H9 (cell line): ENCODE data around the gene CACNA2D4. TPM values are rescaled to one million over a fixed set of nuclear protein-coding genes. Genes with fewer than 3 reads are reported as not detected.
A peak's percentile ranks its signal among the peaks of the same experiment; 100 is the strongest.

Experiments used
- DNase-seq: peaks from one replicate; pipeline ENCODE4 v3.0.0-alpha.2; 2017
- H2AFZ ChIP-seq: one replicate; pipeline ENCODE4 v1.6.1; 2013; ENCODE audit warnings: mild to moderate bottlenecking, low read length, control low read depth, moderate library complexity
- H2AK5ac ChIP-seq: 2 replicates; pipeline ENCODE4 v1.6.1; 2013; ENCODE audit warnings: low read length, control low read depth, mixed read lengths; ENCODE audit not compliant: insufficient read length
- H2BK120ac ChIP-seq: one replicate; pipeline ENCODE4 v1.6.1; 2013; ENCODE audit warnings: low read depth, mild to moderate bottlenecking, low read length, control low read depth, inconsistent platforms; ENCODE audit not compliant: poor library complexity, severe bottlenecking
- H2BK12ac ChIP-seq: 2 replicates; pipeline ENCODE4 v1.6.1; 2013; ENCODE audit warnings: low read length, control low read depth, mixed read lengths, low read depth; ENCODE audit not compliant: insufficient read length
- H2BK15ac ChIP-seq: 2 replicates; pipeline ENCODE4 v1.6.1; 2013; ENCODE audit warnings: low read depth, low read length, control low read depth
- H2BK20ac ChIP-seq: one replicate; pipeline ENCODE4 v1.6.1; 2013; ENCODE audit warnings: low read depth, mild to moderate bottlenecking, low read length, control low read depth, inconsistent platforms; ENCODE audit not compliant: poor library complexity, severe bottlenecking
- H2BK5ac ChIP-seq: 2 replicates; pipeline ENCODE4 v1.6.1; 2013; ENCODE audit warnings: low read length, control low read depth, mixed read lengths; ENCODE audit not compliant: insufficient read length
- H3K14ac ChIP-seq: 2 replicates; pipeline ENCODE4 v1.6.1; 2013; ENCODE audit warnings: low read length, control low read depth; ENCODE audit not compliant: insufficient read depth
- H3K18ac ChIP-seq: 2 replicates; pipeline ENCODE4 v1.6.1; 2013; ENCODE audit warnings: low read depth, mild to moderate bottlenecking, mixed read lengths, low read length, control low read depth; ENCODE audit not compliant: insufficient read length
- H3K23ac ChIP-seq: 2 replicates; pipeline ENCODE4 v1.6.1; 2013; ENCODE audit warnings: low read length, control low read depth, mixed read lengths, low read depth; ENCODE audit not compliant: insufficient read length
- H3K23me2 ChIP-seq: 2 replicates; pipeline ENCODE4 v1.6.1; 2013; ENCODE audit warnings: low read depth, mild to moderate bottlenecking, mixed read lengths, low read length, control low read depth; ENCODE audit not compliant: insufficient read length, poor library complexity, severe bottlenecking
- H3K27ac ChIP-seq: 2 replicates; pipeline ENCODE4 v1.5.1; 2013; ENCODE audit warnings: low read length, control low read depth, mixed read lengths, low read depth; ENCODE audit not compliant: insufficient read length
- H3K27me3 ChIP-seq: 2 replicates; pipeline ENCODE4 v1.6.1; 2013; ENCODE audit warnings: low read length, control low read depth, inconsistent platforms; ENCODE audit not compliant: insufficient read depth
- H3K4ac ChIP-seq: 2 replicates; pipeline ENCODE4 v1.6.1; 2013; ENCODE audit warnings: low read depth, mild to moderate bottlenecking, control low read depth, inconsistent platforms, low read length, moderate library complexity
- H3K4me1 ChIP-seq: 2 replicates; pipeline ENCODE4 v1.6.1; 2013; ENCODE audit warnings: low read length, control low read depth, inconsistent platforms; ENCODE audit not compliant: insufficient read depth
- H3K4me2 ChIP-seq: 2 replicates; pipeline ENCODE4 v1.6.1; 2013; ENCODE audit warnings: low read length, control low read depth, mixed read lengths; ENCODE audit not compliant: insufficient read length, insufficient read depth
- H3K56ac ChIP-seq: 2 replicates; pipeline ENCODE4 v1.6.1; 2013; ENCODE audit warnings: low read depth, mild to moderate bottlenecking, mixed read lengths, low read length, control low read depth; ENCODE audit not compliant: insufficient read length
- H3K79me1 ChIP-seq: 2 replicates; pipeline ENCODE4 v1.6.1; 2013; ENCODE audit warnings: low read depth, mild to moderate bottlenecking, moderate library complexity, low read length, control low read depth, inconsistent platforms; ENCODE audit not compliant: insufficient read depth, poor library complexity, severe bottlenecking
- H3K79me2 ChIP-seq: 2 replicates; pipeline ENCODE4 v1.6.1; 2013; ENCODE audit warnings: low read length, control low read depth, inconsistent platforms; ENCODE audit not compliant: insufficient read depth
- H3K9ac ChIP-seq: 2 replicates; pipeline ENCODE4 v1.6.1; 2013; ENCODE audit warnings: low read length, control low read depth, mixed read lengths; ENCODE audit not compliant: insufficient read length; ENCODE audit errors: extremely low read depth
- H3K9me3 ChIP-seq: one replicate; pipeline ENCODE4 v1.6.1; 2013; ENCODE audit warnings: low read depth, low read length, inconsistent platforms; ENCODE audit not compliant: control insufficient read depth
- H3T11ph ChIP-seq: one replicate; pipeline ENCODE4 v1.6.1; 2013; ENCODE audit warnings: mild to moderate bottlenecking, low read length, control low read depth, inconsistent platforms
- H4K20me1 ChIP-seq: one replicate; pipeline ENCODE4 v1.6.1; 2013; ENCODE audit not compliant: control insufficient read depth, insufficient read length, insufficient read depth
- H4K5ac ChIP-seq: 2 replicates; pipeline ENCODE4 v1.6.1; 2013; ENCODE audit warnings: low read depth, mild to moderate bottlenecking, mixed read lengths, low read length, control low read depth; ENCODE audit not compliant: insufficient read length
- H4K8ac ChIP-seq: replicated peaks from 2 replicates; pipeline ENCODE4 v1.6.1; 2013; ENCODE audit warnings: low read length, control low read depth, mixed read lengths, low read depth; ENCODE audit not compliant: insufficient read length
- H4K91ac ChIP-seq: 2 replicates; pipeline ENCODE4 v1.6.1; 2013; ENCODE audit warnings: low read depth, mild to moderate bottlenecking, moderate library complexity, mixed read lengths, low read length, control low read depth; ENCODE audit not compliant: insufficient read length
- H3K27ac Mint-ChIP-seq, 3 experiments: 2 replicates in 2 of 3; 3 replicates in 1 of 3; pipeline ENCODE4 v1.8.0; 2020 to 2021; ENCODE audit warnings: mixed read lengths in 3 of 3, mild to moderate bottlenecking in 1 of 3, moderate library complexity in 1 of 3
- H3K27me3 Mint-ChIP-seq: 2 replicates; pipeline ENCODE4 v1.8.0; 2021; ENCODE audit warnings: low read depth, mild to moderate bottlenecking, moderate library complexity, mixed read lengths
- H3K36me3 Mint-ChIP-seq, 3 experiments: 2 replicates in 2 of 3; 3 replicates in 1 of 3; pipeline ENCODE4 v1.8.0; 2020 to 2021; ENCODE audit warnings: low read depth in 3 of 3, mixed read lengths in 3 of 3; ENCODE audit not compliant: insufficient read depth in 1 of 3
- H3K4me1 Mint-ChIP-seq, 2 experiments: 2 replicates each; pipeline ENCODE4 v1.8.0; 2020; ENCODE audit warnings: mixed read lengths in 2 of 2
- H3K4me3 Mint-ChIP-seq, 2 experiments: 2 replicates in 1 of 2; 3 replicates in 1 of 2; pipeline ENCODE4 v1.8.0; 2020 to 2021; ENCODE audit warnings: mild to moderate bottlenecking in 2 of 2, mixed read lengths in 2 of 2, moderate library complexity in 1 of 2
- H3K9me3 Mint-ChIP-seq, 2 experiments: 2 replicates in 1 of 2; 3 replicates in 1 of 2; pipeline ENCODE4 v1.8.0; 2020; ENCODE audit warnings: mild to moderate bottlenecking in 2 of 2, mixed read lengths in 2 of 2, moderate library complexity in 1 of 2
- WGBS: extraction: QIAGEN DNeasy Blood & Tissue Kit; methylation state at CpG from one replicate; pipeline ENCODE4 v1.1.7; 2013; ENCODE audit warnings: missing lambda C conversion rate, low lambda C conversion rate, mixed read lengths; ENCODE audit not compliant: insufficient read length; ENCODE audit errors: extremely low coverage; 5-methylcytosine and 5-hydroxymethylcytosine counted together
- total RNA-seq: library from RNA; stranded (reverse); gene quantifications from 2 replicates; pipeline ENCODE4 v1.2.1, GENCODE V29; 2021
- TF ChIP-seq, protein P1 (sequence below): fragments of 200-600 bp; sonication (generic); conservative IDR thresholded peaks from 3 replicates; pipeline ENCODE4 v1.8.0; 2021; ENCODE audit warnings: antibody characterized with exemption, mild to moderate bottlenecking

CACNA2D4 gene
- total RNA-seq, 1 experiment from 2014 or later = 0.79 TPM

DNA sequence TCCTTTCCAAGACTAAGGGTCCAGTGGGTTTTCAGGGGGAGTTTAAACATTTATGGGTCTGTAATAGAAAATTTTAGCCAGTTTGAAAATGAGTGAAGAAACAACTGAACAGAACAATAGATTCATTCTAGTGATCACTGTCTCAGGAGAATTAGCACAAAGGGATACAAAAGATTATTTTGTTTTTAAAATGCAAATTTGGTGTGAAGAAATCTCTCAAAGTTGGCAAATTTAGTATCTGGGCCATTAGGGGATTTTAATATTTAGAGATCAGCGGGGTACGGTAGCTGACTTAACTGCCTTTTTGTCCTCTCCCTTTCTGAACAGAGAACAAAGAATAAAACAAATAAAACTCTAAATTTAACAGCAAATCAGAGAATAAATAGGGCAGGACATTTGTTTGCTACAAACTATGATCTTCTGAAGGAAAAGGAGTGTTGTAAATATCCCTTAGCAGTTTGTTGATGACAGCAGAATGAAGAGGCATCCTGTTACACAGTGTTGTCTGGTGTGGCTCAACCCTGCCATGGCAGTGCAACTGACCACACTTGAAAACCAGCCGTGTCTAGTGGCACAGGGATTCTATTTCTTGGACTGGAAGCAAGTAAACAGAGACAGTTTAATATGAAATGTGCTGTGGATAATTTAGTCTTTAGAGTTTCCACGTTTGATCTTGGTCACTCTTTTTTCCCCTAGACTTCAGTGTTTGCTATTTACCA, 144.4 kb downstream of the CACNA2D4 start:
- no peaks in the 10 kb centered on the region for H3K4me1 ChIP-seq
- WGBS = no CpG with 5 or more reads among the region's 4 CpGs
- no peak overlapping the region for H3K56ac ChIP-seq
- no peak overlapping the region for H4K91ac ChIP-seq
- H2BK120ac ChIP-seq = no peak overlapping the region
- Mint-ChIP-seq H3K4me1 (peaks cover 17 to 26% of the 10 kb centered on the region in 2 experiments), H3K27ac (peak overlapping the region in 1 of 3 experiments; percentile 51; a peak in 1 of 7 replicates), H3K27me3 (no peaks in the 10 kb centered on the region), H3K4me3 (no peak overlapping the region), H3K36me3 (peaks cover 0 to 30% (median 5%) of the 10 kb centered on the region in 3 experiments; a peak in 4 of 7 replicates), H3K9me3 (no peaks in the 10 kb centered on the region)
- no peak overlapping the region for H2BK15ac ChIP-seq
- H4K20me1 ChIP-seq = no peaks in the 10 kb centered on the region
- H3K14ac ChIP-seq = no peak overlapping the region
- H3K4me2 ChIP-seq = no peak overlapping the region
- no peak overlapping the region for H2AFZ ChIP-seq
- no peak overlapping the region for H2BK5ac ChIP-seq
- no peak overlapping the region for H3K23ac ChIP-seq
- DNase-seq = no peak
- no peak overlapping the region for H4K8ac ChIP-seq
- H3K79me2 ChIP-seq = peaks cover 2% of the 10 kb centered on the region; the same call in 1 of the 2 replicates
- no peak overlapping the region for H3K9ac ChIP-seq
- no peaks in the 10 kb centered on the region for H3K27me3 ChIP-seq
- H3K18ac ChIP-seq = no peak overlapping the region
- H3T11ph ChIP-seq = no peak overlapping the region
- H2BK20ac ChIP-seq = no peak overlapping the region
- no peak overlapping the region for H3K4ac ChIP-seq
- no peaks in the 10 kb centered on the region for H3K23me2 ChIP-seq
- peaks cover 3% of the 10 kb centered on the region for H3K79me1 ChIP-seq
- no peak overlapping the region for H3K27ac ChIP-seq
- H4K5ac ChIP-seq = no peak overlapping the region
- H2AK5ac ChIP-seq = no peak overlapping the region
- H2BK12ac ChIP-seq = no peak overlapping the region
- TF ChIP-seq, protein P1, sequence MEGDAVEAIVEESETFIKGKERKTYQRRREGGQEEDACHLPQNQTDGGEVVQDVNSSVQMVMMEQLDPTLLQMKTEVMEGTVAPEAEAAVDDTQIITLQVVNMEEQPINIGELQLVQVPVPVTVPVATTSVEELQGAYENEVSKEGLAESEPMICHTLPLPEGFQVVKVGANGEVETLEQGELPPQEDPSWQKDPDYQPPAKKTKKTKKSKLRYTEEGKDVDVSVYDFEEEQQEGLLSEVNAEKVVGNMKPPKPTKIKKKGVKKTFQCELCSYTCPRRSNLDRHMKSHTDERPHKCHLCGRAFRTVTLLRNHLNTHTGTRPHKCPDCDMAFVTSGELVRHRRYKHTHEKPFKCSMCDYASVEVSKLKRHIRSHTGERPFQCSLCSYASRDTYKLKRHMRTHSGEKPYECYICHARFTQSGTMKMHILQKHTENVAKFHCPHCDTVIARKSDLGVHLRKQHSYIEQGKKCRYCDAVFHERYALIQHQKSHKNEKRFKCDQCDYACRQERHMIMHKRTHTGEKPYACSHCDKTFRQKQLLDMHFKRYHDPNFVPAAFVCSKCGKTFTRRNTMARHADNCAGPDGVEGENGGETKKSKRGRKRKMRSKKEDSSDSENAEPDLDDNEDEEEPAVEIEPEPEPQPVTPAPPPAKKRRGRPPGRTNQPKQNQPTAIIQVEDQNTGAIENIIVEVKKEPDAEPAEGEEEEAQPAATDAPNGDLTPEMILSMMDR = no peak
- no peaks in the 10 kb centered on the region for H3K9me3 ChIP-seq
